GM13976 (cell line): ENCODE data around the gene FAM83F.

Experiments
- DNase-seq: peaks from one replicate; pipeline ENCODE4 v3.0.0; 2012; ENCODE audit warnings: low spot score
- in situ Hi-C: fragments of 300-500 bp; cut with MboI; formaldehyde crosslinking; loops from one replicate; pipeline ENCODE4 v1.12.0; 2022; ENCODE audit warnings: low sequenced_read_pairs, mixed read lengths, inconsistent platforms; ENCODE audit not compliant: unreplicated experiment
- TF ChIP-seq, protein P1 (sequence below): IDR thresholded peaks from 2 replicates; pipeline ENCODE4 v1.5.1; 2012; ENCODE audit warnings: borderline replicate concordance, mild to moderate bottlenecking; ENCODE audit not compliant: insufficient read depth; ENCODE audit errors: extremely low read depth, missing control alignments, control extremely low read depth

Gene FAM83F

GRCh38 chr22:40015358-40015976 is 20.7 kb downstream of the FAM83F start:
- no peak for DNase-seq
- TF ChIP-seq, protein P1, sequence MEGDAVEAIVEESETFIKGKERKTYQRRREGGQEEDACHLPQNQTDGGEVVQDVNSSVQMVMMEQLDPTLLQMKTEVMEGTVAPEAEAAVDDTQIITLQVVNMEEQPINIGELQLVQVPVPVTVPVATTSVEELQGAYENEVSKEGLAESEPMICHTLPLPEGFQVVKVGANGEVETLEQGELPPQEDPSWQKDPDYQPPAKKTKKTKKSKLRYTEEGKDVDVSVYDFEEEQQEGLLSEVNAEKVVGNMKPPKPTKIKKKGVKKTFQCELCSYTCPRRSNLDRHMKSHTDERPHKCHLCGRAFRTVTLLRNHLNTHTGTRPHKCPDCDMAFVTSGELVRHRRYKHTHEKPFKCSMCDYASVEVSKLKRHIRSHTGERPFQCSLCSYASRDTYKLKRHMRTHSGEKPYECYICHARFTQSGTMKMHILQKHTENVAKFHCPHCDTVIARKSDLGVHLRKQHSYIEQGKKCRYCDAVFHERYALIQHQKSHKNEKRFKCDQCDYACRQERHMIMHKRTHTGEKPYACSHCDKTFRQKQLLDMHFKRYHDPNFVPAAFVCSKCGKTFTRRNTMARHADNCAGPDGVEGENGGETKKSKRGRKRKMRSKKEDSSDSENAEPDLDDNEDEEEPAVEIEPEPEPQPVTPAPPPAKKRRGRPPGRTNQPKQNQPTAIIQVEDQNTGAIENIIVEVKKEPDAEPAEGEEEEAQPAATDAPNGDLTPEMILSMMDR: no peak
- in situ Hi-C loops: no loop called here

GRCh38 chr22:40018051-40018450 is 23.3 kb downstream of the FAM83F start:
- in situ Hi-C loops: no loop called here
- TF ChIP-seq, protein P1: no peak
- DNase-seq: no peak

GRCh38 chr22:40019100-40019499 is 24.3 kb downstream of the FAM83F start:
- no peak for DNase-seq
- in situ Hi-C loops: no loop called here
- TF ChIP-seq, protein P1: no peak

- no peak for DNase-seq
- in situ Hi-C loops: no loop called here
- TF ChIP-seq, protein P1: no peak
Observed at GRCh38 chr22:40020956-40021355, 26.2 kb downstream of the FAM83F start.

DNA sequence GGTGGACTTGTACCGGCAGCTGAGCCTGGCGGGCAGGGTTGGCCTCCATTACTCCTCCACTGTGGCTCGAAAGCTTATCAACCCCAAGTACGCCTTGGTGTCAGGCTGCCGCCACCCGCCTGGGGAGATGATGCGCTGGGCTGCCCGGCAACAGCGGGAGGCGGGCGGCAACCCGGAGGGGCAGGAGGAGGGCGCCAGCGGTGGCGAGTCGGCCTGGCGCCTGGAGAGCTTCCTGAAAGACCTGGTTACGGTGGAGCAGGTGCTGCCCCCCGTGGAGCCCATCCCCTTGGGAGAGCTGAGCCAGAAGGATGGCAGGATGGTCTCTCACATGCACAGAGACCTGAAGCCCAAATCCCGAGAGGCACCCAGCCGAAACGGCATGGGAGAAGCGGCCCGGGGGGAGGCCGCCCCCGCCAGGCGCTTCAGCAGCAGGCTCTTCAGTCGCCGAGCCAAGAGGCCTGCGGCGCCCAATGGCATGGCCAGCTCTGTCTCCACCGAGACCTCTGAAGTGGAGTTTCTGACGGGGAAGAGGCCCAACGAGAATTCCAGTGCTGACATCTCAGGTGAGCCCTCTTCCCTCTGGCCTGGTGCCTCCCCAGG is 26.7 kb downstream of the FAM83F start:
- in situ Hi-C loops: no loop called here
- TF ChIP-seq, protein P1: no peak
- no peak for DNase-seq

DNA sequence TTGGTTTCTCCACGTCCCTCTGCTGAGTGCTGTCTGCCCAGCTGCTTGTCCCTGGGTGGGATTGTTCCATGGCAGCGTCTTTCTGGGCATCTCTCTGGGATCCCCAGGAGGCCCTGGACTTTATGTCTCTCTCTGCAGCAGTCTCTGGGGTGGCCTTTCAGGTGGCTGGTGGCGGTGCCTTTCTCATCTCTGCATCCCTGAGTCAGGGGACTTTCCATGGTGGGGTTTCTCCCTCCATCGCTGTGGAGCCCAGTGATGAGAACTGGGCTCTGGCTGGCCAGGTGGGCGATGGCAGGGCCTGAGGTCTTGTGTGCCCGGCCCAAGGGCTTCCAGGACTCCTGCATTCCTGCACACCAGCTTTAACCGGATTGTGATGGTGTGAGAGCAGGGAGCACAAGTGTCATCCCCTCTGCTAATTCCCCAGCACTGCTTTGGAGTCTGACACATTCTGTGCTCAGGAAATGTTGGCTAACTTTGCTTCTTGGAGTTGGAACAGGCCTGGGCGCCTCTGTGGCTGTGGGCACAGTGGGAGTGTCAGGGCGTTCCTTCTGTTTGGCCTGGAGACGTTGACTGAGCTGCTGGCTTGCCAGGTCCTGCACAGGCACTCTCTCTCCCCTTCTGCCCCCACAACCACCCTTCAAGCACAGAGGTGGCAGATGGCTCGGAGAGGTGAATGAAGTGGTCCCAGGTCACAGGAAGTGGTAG is 27.9 kb downstream of the FAM83F start:
- in situ Hi-C loops: no loop called here
- no peak for DNase-seq
- TF ChIP-seq, protein P1: no peak
